GM18870 (cell line): ENCODE results near the gene NOTCH1.
A peak's percentile ranks its signal among the peaks of the same experiment; 100 is the strongest.

Source experiments
- ATAC-seq: cut with Tn5 transposase; IDR thresholded peaks from one replicate; pipeline ENCODE4 v1.9.1; 2021; ENCODE audit warnings: moderate library complexity; ENCODE audit not compliant: unreplicated experiment

The NOTCH1 gene

DNA sequence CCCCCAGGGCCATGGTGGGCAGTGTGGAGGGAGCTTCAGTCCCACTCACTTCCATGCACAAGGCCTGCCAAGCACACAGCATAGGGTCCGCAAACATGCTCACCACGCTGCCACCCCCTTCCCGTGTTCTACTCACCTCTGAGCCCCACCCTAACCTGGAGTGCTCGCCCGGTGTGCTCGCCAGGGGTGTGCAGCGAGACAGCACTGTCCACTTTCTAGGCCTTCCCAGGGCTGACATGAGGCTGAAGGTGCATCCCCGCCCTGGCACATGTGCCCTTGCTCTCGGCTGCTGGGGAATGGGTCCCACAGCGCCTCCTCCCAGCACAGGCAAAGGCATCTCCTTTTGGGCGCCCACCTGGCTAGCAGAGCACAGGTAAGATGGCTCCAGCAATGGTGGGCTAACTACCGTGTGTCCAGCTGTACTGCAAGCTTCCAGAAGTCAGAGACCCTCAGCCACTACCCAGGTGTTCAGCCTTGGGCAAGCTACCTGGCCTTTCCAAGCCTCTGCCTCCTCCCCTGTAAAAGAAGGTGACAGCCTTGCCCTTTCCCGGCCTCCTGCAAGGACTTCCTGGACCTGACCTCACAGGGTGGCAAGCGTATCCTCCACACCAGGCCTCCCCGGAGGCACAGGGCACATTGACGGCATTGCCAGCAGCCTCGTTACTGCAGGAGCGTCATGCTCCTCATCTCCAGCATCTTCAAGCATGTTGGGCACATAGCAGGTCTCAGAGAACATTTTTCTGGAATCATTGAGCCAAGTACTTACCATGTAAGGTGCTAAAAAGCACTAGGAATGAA is 58.8 kb downstream of the NOTCH1 start:
- ATAC-seq = no peak

DNA sequence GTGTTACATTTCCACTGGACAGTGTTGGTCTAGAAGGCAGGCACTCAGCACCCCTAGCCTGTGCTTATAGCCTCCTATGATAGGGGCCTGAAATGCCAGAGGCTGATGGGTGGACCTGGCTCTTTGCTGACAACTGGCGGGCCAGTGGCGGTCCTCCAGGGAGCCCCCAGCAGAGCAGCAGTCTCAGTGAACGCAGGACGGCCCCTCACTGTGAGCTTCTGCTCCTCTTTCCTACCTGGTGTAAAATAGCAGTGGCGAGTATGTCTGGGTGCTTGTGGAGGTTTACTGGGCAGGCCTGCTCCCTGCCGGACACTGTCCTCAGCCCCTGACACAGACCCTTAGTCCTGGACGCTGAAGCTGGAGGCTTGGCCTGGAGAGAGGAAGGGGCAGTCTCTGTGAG is 59.7 kb downstream of the NOTCH1 start:
- ATAC-seq = no peak

GRCh38 chr9:136485049-136486045 is 60.5 kb downstream of the NOTCH1 start:
- ATAC-seq = no peak

- no peak for ATAC-seq
Measured at GRCh38 chr9:136484153-136485048, 61.4 kb downstream of the NOTCH1 start.

GRCh38 chr9:136483589-136484152 is 62.2 kb downstream of the NOTCH1 start:
- peak; percentile 66 for ATAC-seq

DNA sequence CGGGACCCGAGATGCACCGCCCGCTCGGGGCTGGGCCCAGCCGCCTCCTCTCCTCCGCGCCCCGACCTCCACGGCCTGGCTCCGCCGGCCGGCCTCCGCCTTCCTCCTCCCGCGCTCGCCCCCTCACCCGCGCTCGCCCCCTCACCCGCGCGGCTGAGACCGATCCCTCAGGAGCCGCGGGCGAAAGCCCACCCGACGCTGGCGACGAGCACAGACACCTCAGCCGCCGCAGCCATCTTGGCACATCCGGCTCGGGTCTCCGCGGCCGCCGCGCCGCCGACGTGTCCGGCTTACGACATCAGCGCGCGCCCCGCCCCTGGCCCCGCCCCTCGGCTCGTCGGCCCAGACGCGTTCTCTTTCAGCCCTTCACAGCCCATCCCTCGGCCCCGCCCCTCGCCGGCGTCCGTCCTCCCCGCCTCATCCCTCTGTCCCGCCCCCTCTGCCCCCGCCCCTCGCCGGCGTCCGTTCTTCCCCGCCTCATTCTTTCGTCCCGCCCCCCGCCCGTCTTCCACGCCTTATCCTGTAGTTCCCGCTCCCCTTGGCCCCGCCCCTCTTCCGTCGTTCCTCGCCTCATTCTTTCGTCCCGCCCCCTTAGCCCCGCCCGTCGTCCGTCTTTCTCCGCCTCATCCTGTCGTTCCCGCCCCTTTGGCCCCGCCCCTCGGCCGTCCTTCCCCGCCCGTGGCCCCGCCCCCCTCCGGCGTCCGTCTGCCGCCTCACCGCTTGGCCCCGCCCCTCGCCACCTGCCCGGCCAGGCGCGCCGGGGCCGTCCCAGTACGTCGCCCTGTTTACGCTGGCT is 62.9 kb downstream of the NOTCH1 start, which contains the start of gene SEC16A:
Gene SEC16A (minus strand): TSS at position 248 of the 796 bp plus-strand sequence. CDS start 5,425 bp downstream, outside the sequence.
- peak; percentile 50 for ATAC-seq

- ATAC-seq = no peak
Measured at GRCh38 chr9:136482046-136482792, 63.6 kb downstream of the NOTCH1 start.

DNA sequence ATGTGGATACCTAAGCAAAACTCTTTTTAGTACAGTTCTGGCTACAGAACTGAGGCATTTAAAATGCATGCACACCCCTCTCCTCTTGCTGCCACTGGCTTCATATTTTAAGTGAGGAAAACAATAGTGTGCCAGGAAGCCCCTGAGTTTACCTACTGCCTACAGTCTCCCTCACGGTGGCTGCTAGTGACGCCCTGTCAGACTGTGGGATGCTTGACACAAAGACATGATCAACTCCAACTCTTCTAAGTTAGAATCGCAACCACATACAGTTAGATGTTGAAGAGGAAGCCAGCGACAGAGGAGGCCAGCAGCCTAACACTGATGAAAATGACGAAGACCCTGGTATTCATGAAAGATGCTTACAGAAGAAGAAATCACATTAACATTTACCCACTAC is 64.3 kb downstream of the NOTCH1 start:
- no peak for ATAC-seq

DNA sequence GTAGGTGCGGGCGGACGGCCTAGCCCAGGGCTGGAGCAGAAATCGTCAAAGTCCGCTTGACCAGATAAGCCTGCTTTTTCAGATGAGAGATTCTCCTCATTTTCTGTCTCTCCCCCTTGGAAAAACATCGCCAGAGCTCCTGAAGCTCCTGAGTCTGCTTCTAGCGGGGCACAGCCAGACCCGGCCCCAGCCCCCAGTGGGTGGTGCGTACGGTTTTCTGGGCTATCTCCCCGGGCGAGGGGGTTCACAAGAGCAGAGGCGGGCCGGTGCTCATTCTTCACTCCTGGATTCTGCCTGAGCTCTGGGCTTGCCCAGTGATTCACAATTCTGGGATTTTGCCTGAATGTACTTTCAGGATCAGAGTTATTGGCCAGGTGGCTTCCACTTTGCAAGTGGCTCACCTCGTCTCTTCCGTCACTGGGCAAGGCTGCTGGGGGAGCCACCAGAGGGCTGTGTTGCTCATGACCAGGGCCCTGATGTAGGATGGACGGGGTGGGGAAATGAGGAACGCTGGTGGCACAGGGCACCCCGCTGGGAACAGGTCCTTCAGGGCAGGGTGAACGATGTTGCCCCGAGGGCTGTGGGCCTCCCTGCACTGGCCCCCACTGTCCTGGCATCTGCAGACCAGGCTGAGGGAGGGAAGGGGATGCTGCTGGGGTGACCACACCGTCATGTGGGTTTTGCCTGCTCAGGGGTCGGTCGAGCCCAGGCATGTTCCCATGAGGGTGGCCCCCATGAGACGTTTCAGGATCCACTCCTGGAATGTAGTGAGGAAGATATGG is 69.3 kb downstream of the NOTCH1 start:
- no peak for ATAC-seq

DNA sequence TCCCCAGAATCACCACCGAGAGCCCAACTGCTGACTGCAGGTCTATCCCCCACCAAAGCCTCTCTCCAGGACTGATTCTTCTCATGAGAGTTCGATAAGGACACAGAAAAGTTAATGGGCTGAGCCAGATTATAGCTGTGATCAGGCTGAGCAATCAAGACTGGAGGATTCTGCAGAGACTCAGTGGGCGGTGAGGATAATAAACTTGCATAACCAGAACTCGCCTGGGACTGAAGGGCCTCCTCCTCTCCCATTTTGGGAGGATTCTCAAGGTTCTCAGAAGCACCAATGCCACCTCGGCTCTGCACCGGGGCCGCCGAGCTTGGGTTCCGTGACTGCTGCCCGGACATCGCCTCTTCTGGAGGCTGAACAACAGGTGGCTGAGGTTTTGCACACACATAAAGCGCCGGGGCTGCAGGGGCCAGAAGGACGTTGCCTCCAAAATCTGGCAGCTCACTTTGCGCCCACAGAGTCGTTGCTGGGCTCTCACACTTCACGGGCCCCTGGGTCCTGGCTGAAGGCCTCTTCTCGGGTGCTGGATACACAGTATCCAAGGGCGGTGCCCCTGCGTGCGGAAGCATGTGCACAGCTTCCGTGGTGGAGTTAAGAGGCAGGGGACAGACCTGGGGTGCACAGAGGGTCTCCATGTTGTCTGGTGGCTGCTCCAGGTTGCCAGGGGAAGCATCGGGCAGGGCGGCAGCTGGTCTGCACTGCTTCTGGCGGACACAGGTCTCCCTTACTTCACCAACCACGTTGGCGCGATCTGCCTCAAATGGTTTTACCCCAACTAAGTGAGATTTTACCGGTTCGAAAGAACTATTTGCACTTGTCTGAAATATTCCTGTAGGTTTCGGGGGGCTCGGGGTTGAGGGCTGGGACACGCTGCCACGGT is 70.6 kb downstream of the NOTCH1 start:
- ATAC-seq = no peak

DNA sequence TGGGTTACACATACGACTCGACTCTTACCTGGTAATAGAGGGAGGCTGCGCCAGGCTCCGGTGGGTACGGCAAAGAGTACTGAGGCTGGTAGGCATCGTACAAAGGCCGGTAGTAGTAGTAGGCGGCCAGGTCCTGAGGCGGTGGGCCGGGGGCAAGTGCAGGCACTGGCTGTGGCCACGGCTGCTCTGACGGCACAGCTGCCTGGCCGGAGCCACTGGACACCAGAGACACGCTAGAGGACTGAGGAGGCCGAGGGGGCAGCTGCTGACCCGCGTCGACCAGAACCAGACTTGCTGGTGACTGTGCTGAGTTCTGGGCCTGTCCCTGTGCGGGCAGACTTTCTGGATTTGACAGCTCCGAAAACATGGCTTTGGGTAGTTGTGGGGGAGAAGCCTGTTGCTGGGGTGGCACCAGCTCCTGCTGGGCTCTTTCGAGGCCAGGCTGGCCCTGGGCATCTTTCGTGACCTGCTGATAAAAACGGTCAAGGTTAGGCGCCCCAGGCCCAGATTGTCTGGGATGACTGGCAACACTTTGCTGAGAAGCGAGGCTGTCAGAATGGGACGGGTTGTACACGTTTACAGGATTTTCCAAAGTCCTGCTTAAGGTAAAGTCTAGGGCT is 71.7 kb downstream of the NOTCH1 start:
- no peak for ATAC-seq

- no peak for ATAC-seq
Measured at GRCh38 chr9:136473354-136473721, 72.5 kb downstream of the NOTCH1 start.

- ATAC-seq = no peak
Measured at GRCh38 chr9:136472640-136473353, 73.1 kb downstream of the NOTCH1 start.

DNA sequence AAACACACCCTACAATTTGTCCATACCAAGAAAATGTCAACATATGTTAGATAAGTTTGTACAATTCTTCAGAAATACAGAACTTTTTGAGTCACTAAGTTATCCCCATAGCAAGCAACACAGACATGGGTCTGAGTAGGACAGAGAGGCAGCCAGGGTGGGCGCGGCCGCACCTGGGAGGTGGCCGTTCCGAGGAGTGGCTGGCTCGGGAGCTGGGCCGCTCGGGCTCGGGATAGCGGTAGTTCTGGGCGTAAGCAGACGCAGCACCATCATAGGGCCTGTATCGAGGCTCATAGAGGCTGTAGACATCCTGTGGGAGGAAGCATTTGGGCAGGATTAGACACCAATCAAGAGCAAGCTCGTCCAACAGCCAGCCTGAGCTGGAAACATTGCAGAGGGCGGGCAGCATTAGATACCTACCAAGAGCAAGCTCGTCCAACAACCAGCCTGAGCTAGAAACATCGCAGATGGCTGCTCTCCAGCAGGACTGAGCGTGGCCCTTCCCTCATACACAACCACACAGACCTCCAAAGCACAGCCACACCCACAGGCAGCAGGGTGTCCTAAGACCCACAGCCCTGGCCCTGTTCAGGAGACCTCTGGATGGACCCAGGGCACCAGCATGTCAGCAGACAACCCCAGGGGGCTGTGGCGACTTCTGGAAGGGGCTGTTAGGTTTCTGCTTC is 73.9 kb downstream of the NOTCH1 start:
- ATAC-seq = no peak

DNA sequence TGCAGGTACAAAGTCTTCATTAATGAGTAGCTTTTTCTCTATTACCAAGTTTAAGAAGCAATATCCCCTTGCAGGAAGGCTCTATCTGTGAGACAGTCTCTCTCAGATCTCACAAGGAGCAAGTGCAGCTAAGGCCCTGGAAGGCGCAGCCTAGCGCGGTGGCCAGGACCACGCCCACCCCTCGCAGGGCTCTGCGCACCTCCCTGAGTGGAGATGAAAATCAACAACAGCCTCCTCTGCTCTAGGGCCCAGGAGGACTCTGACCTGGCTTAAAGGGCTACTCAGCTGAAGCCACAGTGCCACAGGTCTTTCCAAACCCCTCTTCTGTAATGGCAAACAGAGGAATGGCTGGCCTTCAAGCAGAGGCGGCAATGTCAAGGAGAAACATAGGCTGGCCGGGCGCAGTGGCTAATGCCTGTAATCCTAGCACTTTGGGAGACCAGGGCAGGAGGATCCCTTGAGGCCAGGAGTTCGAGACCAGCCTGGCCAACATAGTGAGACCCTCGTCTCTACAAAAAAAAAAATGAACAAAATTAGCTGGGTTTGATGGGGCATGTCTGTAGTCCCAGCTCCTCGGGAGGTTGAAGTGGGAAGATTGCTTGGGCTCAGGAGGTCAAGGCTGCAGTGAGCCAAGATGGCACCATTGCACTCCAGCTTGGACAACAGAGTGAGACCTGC is 74.9 kb downstream of the NOTCH1 start:
- ATAC-seq = no peak
